HCT116 (cell line): ENCODE measurements around the gene EGF. TPM values are rescaled to one million over a fixed set of nuclear protein-coding genes. Genes with fewer than 3 reads are reported as not detected.

Experiments
- ATAC-seq: fragments of 200-7000 bp; cut with Tn5 transposase; 2 replicates; pipeline ENCODE4 v1.9.1; 2020; ENCODE audit warnings: mild to moderate bottlenecking, moderate library complexity
- BruUV-seq: library from RNA; stranded (reverse); fragments of 400-500 nt; replicated peaks from 2 replicates; lab custom pipeline; 2021; lab: Mats Ljungman, UMichigan
- CTCF ChIA-PET: fragments of 300-600 bp; sonication (Branson Sonifier 250); formaldehyde crosslinking; loops from one replicate; lab custom pipeline; 2021; ENCODE audit warnings: antibody characterized with exemption; lab: Charles Lee
- POLR2A ChIA-PET: fragments of 300-600, 350-600 bp; sonication (Branson Sonifier 250); formaldehyde crosslinking; loops from one replicate; lab custom pipeline; 2021; ENCODE audit warnings: antibody characterized with exemption; lab: Charles Lee
- RAD21 ChIA-PET, 2 experiments: fragments of 300-600 bp; sonication (Branson Sonifier 250); formaldehyde crosslinking; loops; one replicate each; lab custom pipeline; 2023; ENCODE audit warnings: low total read pairs in 2 of 2; ENCODE audit not compliant: uncharacterized antibody in 2 of 2, unreplicated experiment in 2 of 2, low non-redundant PET in 1 of 2; lab: Charles Lee
- DNase-seq: peaks from one replicate; pipeline ENCODE4 v3.0.0-alpha.2; 2010; ENCODE audit warnings: low read depth, low spot score
- H2AFZ ChIP-seq: fragments of 200-600 bp; shearing (Covaris generic), sonication (generic); 2 replicates; pipeline ENCODE4 v1.6.1; 2017; ENCODE audit warnings: low read depth, mixed run types, mixed read lengths, antibody characterized with exemption, low read length; ENCODE audit not compliant: poor library complexity, severe bottlenecking
- H3K27ac ChIP-seq: 2 replicates; pipeline ENCODE4 v1.5.1; 2012; ENCODE audit warnings: low read depth, low read length
- H3K27me3 ChIP-seq: fragments of 200-600 bp; sonication (generic); 2 replicates; pipeline ENCODE4 v1.6.1; 2016; ENCODE audit warnings: mixed run types, low read length, mixed read lengths; ENCODE audit not compliant: insufficient read depth
- H3K36me3 ChIP-seq, 2 experiments: fragments of 200-500 bp in 1 of 2; fragments of 200-600 bp in 1 of 2; sonication (Bioruptor generic) in 1 of 2; sonication (generic) in 1 of 2; 2 replicates each; pipeline versions ENCODE4 v1.5.1 to v1.6.1; 2014 to 2016; ENCODE audit warnings: low read length in 2 of 2, inconsistent platforms in 1 of 2, mixed read lengths in 1 of 2, mixed run types in 1 of 2; ENCODE audit not compliant: insufficient read depth in 2 of 2, control insufficient read depth in 1 of 2
- H3K4me1 ChIP-seq, 2 experiments: fragments of 200-600 bp in 1 of 2; sonication (generic) in 1 of 2; 2 replicates each; pipeline versions ENCODE4 v1.5.1 to v1.6.1; 2012 to 2017; ENCODE audit warnings: low read length in 2 of 2, inconsistent platforms in 1 of 2, mild to moderate bottlenecking in 1 of 2, mixed read lengths in 1 of 2, mixed run types in 1 of 2, moderate library complexity in 1 of 2; ENCODE audit not compliant: insufficient read depth in 2 of 2, control insufficient read depth in 1 of 2
- H3K4me2 ChIP-seq: fragments of 200-600 bp; sonication (generic); 2 replicates; pipeline ENCODE4 v1.6.1; 2017; ENCODE audit warnings: mixed run types, low read length, mixed read lengths
- H3K4me3 ChIP-seq, 2 experiments: fragments of 200-600 bp in 1 of 2; sonication (generic) in 1 of 2; replicated peaks in 1 of 2; 2 replicates each; pipeline ENCODE4 v1.5.1; 2011 to 2016; ENCODE audit warnings: low read length in 2 of 2, control low read depth in 1 of 2, low read depth in 1 of 2, mild to moderate bottlenecking in 1 of 2, mixed read lengths in 1 of 2, mixed run types in 1 of 2
- H3K79me2 ChIP-seq: fragments of 200-600 bp; sonication (generic); 2 replicates; pipeline ENCODE4 v1.6.1; 2017; ENCODE audit warnings: mild to moderate bottlenecking, mixed run types, low read length, moderate library complexity, mixed read lengths; ENCODE audit not compliant: insufficient read depth
- H3K9ac ChIP-seq: fragments of 200-600 bp; sonication (generic); 2 replicates; pipeline ENCODE4 v1.6.1; 2016; ENCODE audit warnings: low read length, mixed read lengths
- H3K9me2 ChIP-seq: fragments of 200-600 bp; sonication (generic), shearing (Covaris generic); 2 replicates; pipeline ENCODE4 v1.6.1; 2017; ENCODE audit warnings: mixed run types, mild to moderate bottlenecking, moderate library complexity; ENCODE audit not compliant: insufficient read depth
- H3K9me3 ChIP-seq, 2 experiments: fragments of 200-500 bp in 1 of 2; fragments of 200-600 bp in 1 of 2; sonication (Bioruptor generic) in 1 of 2; sonication (generic) in 1 of 2; 2 replicates each; pipeline ENCODE4 v1.6.1; 2014 to 2017; ENCODE audit warnings: low read length in 2 of 2, mixed read lengths in 2 of 2, inconsistent platforms in 1 of 2, low read depth in 1 of 2, mild to moderate bottlenecking in 1 of 2, mixed run types in 1 of 2, moderate library complexity in 1 of 2; ENCODE audit not compliant: control insufficient read depth in 1 of 2, insufficient read depth in 1 of 2
- H4K20me1 ChIP-seq: fragments of 200-600 bp; sonication (generic), shearing (Covaris generic); 2 replicates; pipeline ENCODE4 v1.6.1; 2017; ENCODE audit warnings: mixed run types, mild to moderate bottlenecking, moderate library complexity; ENCODE audit not compliant: insufficient read depth
- CEBPB ChIP-seq: IDR thresholded peaks from 2 replicates; pipeline ENCODE4 v1.6.1; 2012; ENCODE audit warnings: low read depth
- EGR1 ChIP-seq: IDR thresholded peaks from 2 replicates; pipeline ENCODE4 v1.6.1; 2012; ENCODE audit warnings: low read depth
- EZH2 ChIP-seq: fragments of 200-600 bp; sonication (generic); IDR thresholded peaks from 2 replicates; pipeline ENCODE4 v1.6.1; 2017; ENCODE audit warnings: antibody characterized with exemption, mixed run types
- EZH2phosphoT487 ChIP-seq: fragments of 200-600 bp; IDR thresholded peaks from 2 replicates; pipeline ENCODE4 v1.6.1; 2018; ENCODE audit warnings: antibody characterized with exemption, borderline replicate concordance
- JUND ChIP-seq: IDR thresholded peaks from 2 replicates; pipeline ENCODE4 v1.6.1; 2012
- POLR2AphosphoS5 ChIP-seq: IDR thresholded peaks from 2 replicates; pipeline ENCODE4 v1.6.1; 2011; ENCODE audit warnings: mild to moderate bottlenecking, low read depth, low read length, moderate library complexity
- SIN3A ChIP-seq: IDR thresholded peaks from 2 replicates; pipeline ENCODE4 v1.6.1; 2012; ENCODE audit warnings: low read depth
- SP1 ChIP-seq: IDR thresholded peaks from 2 replicates; pipeline ENCODE4 v1.6.1; 2012; ENCODE audit warnings: low read depth
- SRF ChIP-seq: IDR thresholded peaks from 2 replicates; pipeline ENCODE4 v1.6.1; 2012; ENCODE audit warnings: low read depth
- TCF7L2 ChIP-seq: IDR thresholded peaks from 2 replicates; pipeline ENCODE4 v1.7.0; 2011; ENCODE audit warnings: borderline replicate concordance, inconsistent platforms; ENCODE audit not compliant: insufficient read depth, insufficient read length; ENCODE audit errors: extremely low read depth
- ZFX ChIP-seq: fragments of 450-650 bp; IDR thresholded peaks from 2 replicates; pipeline ENCODE4 v1.6.1; 2017
- ZNF274 ChIP-seq: fragments of 200-500 bp; sonication (Bioruptor generic); IDR thresholded peaks from 2 replicates; pipeline ENCODE4 v1.6.1; 2014; ENCODE audit warnings: mild to moderate bottlenecking, low read depth, low read length, inconsistent platforms
- intact Hi-C: fragments of 100-400 bp; cut with micrococcal nuclease; formaldehyde crosslinking; loops from 2 replicates; pipeline ENCODE4 v1.10.0; 2022
- total RNA-seq: library from RNA; stranded (reverse); gene quantifications from one replicate; pipeline ENCODE4 v1.2.1, GENCODE V29; 2021; ENCODE audit not compliant: unreplicated experiment
- TF ChIP-seq, protein P1 (sequence below): IDR thresholded peaks from 2 replicates; pipeline ENCODE4 v1.6.1; 2011; ENCODE audit warnings: mild to moderate bottlenecking, low read length, moderate library complexity; ENCODE audit not compliant: insufficient replicate concordance; ENCODE audit errors: extremely low read depth
- TF ChIP-seq, protein P2 (sequence below): IDR thresholded peaks from 2 replicates; pipeline ENCODE4 v1.6.1; 2012; ENCODE audit warnings: low read depth
- TF ChIP-seq, protein P3 (sequence below): IDR thresholded peaks from 2 replicates; pipeline ENCODE4 v1.6.1; 2012
- TF ChIP-seq, protein P4 (sequence below): IDR thresholded peaks from 2 replicates; pipeline ENCODE4 v1.6.1; 2012

Gene EGF
- total RNA-seq, 1 experiment from 2014 or later: 0.57 TPM

DNA sequence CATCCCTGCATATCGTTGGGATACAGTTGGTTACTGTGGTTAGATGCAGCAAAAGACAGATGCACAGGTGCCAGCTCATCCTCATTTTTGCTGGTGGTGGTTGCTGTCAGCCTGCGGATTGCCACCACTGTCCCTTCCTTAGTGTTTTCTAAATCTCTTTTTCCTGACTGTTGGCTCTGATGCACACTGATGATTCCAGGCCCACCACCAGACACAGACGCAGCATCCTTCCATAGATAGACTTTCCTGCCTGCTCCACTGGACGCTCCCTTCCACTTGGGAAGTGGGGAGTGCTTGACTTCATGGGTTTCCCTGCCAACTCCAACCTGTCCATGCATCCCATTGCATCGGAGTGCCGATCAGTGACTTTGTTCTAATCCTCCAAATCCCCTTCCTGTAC is 101.5 kb downstream of the EGF start:
- ChIA-PET POLR2A (no interaction called here), RAD21 (no interaction called here), CTCF (interaction anchor here (1.6 to 2.6 kb wide), 2 partner anchors 15 to 495 kb away, joined by 4 to 8 read pairs; no protein-coding TSS in a partner anchor)
- no peaks in the 10 kb centered on the region for H3K4me1 ChIP-seq
- intact Hi-C loops: no loop called here
- BruUV-seq: no TSS peak
- H3K9ac ChIP-seq: no peak overlapping the region
- no peaks in the 10 kb centered on the region for H3K9me3 ChIP-seq
- no peaks in the 10 kb centered on the region for H4K20me1 ChIP-seq
- no peak overlapping the region for H3K4me3 ChIP-seq
- no peaks in the 10 kb centered on the region for H3K9me2 ChIP-seq
- H3K27ac ChIP-seq: no peak overlapping the region
- ATAC-seq (no peak), DNase-seq (no peak)
- no peak overlapping the region for H2AFZ ChIP-seq
- no peaks in the 10 kb centered on the region for H3K79me2 ChIP-seq
- TF ChIP-seq CEBPB (no peak), SIN3A (no peak), EZH2 (no peak), POLR2AphosphoS5 (no peak), ZFX (no peak)
- no peaks in the 10 kb centered on the region for H3K27me3 ChIP-seq
- H3K36me3 ChIP-seq: no peaks in the 10 kb centered on the region
- no peak overlapping the region for H3K4me2 ChIP-seq

DNA sequence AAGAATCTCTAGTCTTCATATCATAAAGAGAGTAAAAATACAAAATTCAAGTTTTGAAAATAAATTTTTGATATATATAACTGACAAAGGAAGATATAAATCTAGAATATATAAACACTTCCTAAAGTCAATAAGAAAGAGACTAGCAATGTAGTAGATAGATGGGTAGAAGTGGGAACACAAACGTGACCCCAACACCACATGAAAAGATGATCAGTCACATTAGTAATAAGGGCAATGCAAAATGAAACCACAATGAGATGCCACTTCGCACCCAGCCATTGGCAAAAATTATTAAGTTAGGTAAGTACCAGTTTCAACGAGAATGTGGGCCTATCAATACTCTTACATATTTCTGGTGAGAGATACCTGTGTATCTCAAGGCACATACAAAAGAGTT is 106.5 kb downstream of the EGF start:
- no peaks in the 10 kb centered on the region for H3K9me2 ChIP-seq
- DNase-seq: no peak
- ATAC-seq: no peak
- H3K4me1 ChIP-seq: no peaks in the 10 kb centered on the region
- no peaks in the 10 kb centered on the region for H3K27me3 ChIP-seq
- no TSS peak for BruUV-seq
- no peak overlapping the region for H3K4me3 ChIP-seq
- H3K79me2 ChIP-seq: no peaks in the 10 kb centered on the region
- no peak overlapping the region for H3K9ac ChIP-seq
- H3K9me3 ChIP-seq: no peaks in the 10 kb centered on the region
- ChIA-PET RAD21 (no interaction called here), CTCF (interaction anchor here (1.3 kb wide), 1 partner anchor 491 kb away, joined by 3 read pairs; no protein-coding TSS in a partner anchor), POLR2A (no interaction called here)
- intact Hi-C loops: no loop called here
- H4K20me1 ChIP-seq: no peaks in the 10 kb centered on the region
- H3K27ac ChIP-seq: no peak overlapping the region
- no peaks in the 10 kb centered on the region for H3K36me3 ChIP-seq
- no peak overlapping the region for H3K4me2 ChIP-seq
- H2AFZ ChIP-seq: no peak overlapping the region
- no peak for TF ChIP-seq CEBPB
- TF ChIP-seq EGR1: no peak
- no peak for TF ChIP-seq SIN3A
- TF ChIP-seq, protein P1, sequence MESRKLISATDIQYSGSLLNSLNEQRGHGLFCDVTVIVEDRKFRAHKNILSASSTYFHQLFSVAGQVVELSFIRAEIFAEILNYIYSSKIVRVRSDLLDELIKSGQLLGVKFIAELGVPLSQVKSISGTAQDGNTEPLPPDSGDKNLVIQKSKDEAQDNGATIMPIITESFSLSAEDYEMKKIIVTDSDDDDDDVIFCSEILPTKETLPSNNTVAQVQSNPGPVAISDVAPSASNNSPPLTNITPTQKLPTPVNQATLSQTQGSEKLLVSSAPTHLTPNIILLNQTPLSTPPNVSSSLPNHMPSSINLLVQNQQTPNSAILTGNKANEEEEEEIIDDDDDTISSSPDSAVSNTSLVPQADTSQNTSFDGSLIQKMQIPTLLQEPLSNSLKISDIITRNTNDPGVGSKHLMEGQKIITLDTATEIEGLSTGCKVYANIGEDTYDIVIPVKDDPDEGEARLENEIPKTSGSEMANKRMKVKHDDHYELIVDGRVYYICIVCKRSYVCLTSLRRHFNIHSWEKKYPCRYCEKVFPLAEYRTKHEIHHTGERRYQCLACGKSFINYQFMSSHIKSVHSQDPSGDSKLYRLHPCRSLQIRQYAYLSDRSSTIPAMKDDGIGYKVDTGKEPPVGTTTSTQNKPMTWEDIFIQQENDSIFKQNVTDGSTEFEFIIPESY: no peak
- TF ChIP-seq, protein P2, sequence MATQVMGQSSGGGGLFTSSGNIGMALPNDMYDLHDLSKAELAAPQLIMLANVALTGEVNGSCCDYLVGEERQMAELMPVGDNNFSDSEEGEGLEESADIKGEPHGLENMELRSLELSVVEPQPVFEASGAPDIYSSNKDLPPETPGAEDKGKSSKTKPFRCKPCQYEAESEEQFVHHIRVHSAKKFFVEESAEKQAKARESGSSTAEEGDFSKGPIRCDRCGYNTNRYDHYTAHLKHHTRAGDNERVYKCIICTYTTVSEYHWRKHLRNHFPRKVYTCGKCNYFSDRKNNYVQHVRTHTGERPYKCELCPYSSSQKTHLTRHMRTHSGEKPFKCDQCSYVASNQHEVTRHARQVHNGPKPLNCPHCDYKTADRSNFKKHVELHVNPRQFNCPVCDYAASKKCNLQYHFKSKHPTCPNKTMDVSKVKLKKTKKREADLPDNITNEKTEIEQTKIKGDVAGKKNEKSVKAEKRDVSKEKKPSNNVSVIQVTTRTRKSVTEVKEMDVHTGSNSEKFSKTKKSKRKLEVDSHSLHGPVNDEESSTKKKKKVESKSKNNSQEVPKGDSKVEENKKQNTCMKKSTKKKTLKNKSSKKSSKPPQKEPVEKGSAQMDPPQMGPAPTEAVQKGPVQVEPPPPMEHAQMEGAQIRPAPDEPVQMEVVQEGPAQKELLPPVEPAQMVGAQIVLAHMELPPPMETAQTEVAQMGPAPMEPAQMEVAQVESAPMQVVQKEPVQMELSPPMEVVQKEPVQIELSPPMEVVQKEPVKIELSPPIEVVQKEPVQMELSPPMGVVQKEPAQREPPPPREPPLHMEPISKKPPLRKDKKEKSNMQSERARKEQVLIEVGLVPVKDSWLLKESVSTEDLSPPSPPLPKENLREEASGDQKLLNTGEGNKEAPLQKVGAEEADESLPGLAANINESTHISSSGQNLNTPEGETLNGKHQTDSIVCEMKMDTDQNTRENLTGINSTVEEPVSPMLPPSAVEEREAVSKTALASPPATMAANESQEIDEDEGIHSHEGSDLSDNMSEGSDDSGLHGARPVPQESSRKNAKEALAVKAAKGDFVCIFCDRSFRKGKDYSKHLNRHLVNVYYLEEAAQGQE: no peak
- no peak for TF ChIP-seq SP1
- no peak for TF ChIP-seq ZNF274
- TF ChIP-seq JUND: no peak
- no peak for TF ChIP-seq EZH2phosphoT487
- no peak for TF ChIP-seq ZFX
- no peak for TF ChIP-seq SRF
- TF ChIP-seq, protein P3, sequence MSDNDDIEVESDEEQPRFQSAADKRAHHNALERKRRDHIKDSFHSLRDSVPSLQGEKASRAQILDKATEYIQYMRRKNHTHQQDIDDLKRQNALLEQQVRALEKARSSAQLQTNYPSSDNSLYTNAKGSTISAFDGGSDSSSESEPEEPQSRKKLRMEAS: no peak
- TF ChIP-seq, protein P4, sequence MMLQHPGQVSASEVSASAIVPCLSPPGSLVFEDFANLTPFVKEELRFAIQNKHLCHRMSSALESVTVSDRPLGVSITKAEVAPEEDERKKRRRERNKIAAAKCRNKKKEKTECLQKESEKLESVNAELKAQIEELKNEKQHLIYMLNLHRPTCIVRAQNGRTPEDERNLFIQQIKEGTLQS: no peak
- no peak for TF ChIP-seq TCF7L2
